GM12892 (cell line): ENCODE results near the gene CD2BP2.

Experiments
- POLR2A ChIP-seq: IDR thresholded peaks from 2 replicates; pipeline ENCODE4 v1.6.1; 2011; ENCODE audit warnings: low read depth, low read length, control low read depth
- POLR2AphosphoS5 ChIP-seq: IDR thresholded peaks from 2 replicates; pipeline ENCODE4 v1.6.1; 2011; ENCODE audit warnings: low read depth, low read length, control low read depth
- TAF1 ChIP-seq: IDR thresholded peaks from 2 replicates; pipeline ENCODE4 v1.6.1; 2011; ENCODE audit warnings: low read depth, mild to moderate bottlenecking, control low read depth, low read length, borderline replicate concordance

- TF ChIP-seq POLR2A (no peak; the same call in 1 of the 2 replicates), POLR2AphosphoS5 (no peak), TAF1 (no peak)
Observed at GRCh38 chr16:30355954-30356308, 823 bp upstream of the CD2BP2 start.
